ENCODE data around the gene SLC27A6.

DNA sequence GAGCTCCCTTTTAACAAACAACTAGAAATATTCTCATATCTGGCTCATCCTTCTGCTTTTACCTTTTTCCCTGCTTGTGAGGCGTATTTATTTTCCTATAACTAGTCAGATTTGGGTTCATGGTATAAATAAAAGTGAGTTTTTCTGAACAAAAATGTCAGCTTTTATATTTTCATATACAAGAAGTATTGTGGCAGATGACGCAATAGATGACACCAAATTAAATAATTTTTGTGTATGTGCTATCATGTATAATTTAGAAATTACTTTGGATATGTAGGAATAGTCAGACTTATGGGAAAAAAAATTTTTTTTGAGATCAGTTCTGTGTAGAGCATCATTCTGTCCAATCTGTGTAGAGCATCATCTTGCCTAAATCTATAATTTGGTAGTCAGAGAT lies 45.7 kb upstream of the SLC27A6 start:
- TF ChIP-seq EP300 (IDR thresholded peaks at IDR 0.05), result no peak
- TF ChIP-seq POLR2A (IDR thresholded peaks at IDR 0.05; ENCODE audit: low read depth), result no peak
- TF ChIP-seq POLR2AphosphoS5 (IDR thresholded peaks at IDR 0.05), result no peak
